Stomach (tissue), 9 donors: Measurements from ENCODE around the gene PPP2R3C. TPM values are rescaled to one million over a fixed set of nuclear protein-coding genes. Genes with fewer than 3 reads are reported as not detected.

Experiments used
- DNase-seq, 2 donors: peaks; one replicate each; pipeline versions ENCODE4 v3.0.0 to v3.0.0-alpha.2; 2013 to 2019
- H3K27ac ChIP-seq, 5 donors: fragments of 200-600 bp in 4 of 5; sonication (generic) in 4 of 5; one replicate each; pipeline ENCODE4 v1.5.1; 2013 to 2019; ENCODE audit warnings: mild to moderate bottlenecking in 1 of 5, moderate library complexity in 1 of 5
- H3K27me3 ChIP-seq, 3 donors: fragments of 200-600 bp; sonication (generic); one replicate each; pipeline ENCODE4 v1.5.1; 2017 to 2019; ENCODE audit warnings: mixed run types in 1 of 3
- H3K36me3 ChIP-seq, 4 donors: fragments of 200-600 bp; sonication (generic); 1 replicate in 3 of 4; 2 replicates in 1 of 4; pipeline ENCODE4 v1.5.1; 2016 to 2019
- H3K4me1 ChIP-seq, 4 donors: fragments of 200-600 bp; sonication (generic); one replicate each; pipeline ENCODE4 v1.5.1; 2016 to 2019
- H3K4me3 ChIP-seq, 4 donors: fragments of 200-600 bp; sonication (generic) in 3 of 4; one replicate each; pipeline ENCODE4 v1.5.1; 2016 to 2019; ENCODE audit warnings: mild to moderate bottlenecking in 1 of 4
- H3K9me3 ChIP-seq, 4 donors: fragments of 200-600 bp; sonication (generic); one replicate each; pipeline ENCODE4 v1.5.1; 2016 to 2019
- CTCF ChIP-seq, 7 experiments: fragments of 450-650 bp in 4 of 7; fragments of 200-600 bp in 3 of 7; sonication (generic) in 3 of 7; IDR thresholded peaks; one replicate each; pipeline ENCODE4 v1.5.1; 2016 to 2019; ENCODE audit warnings: antibody characterized with exemption in 7 of 7, control low read depth in 2 of 7, mild to moderate bottlenecking in 1 of 7
- EP300 ChIP-seq: sonication (generic); formaldehyde crosslinking; IDR thresholded peaks from one replicate; pipeline ENCODE4 v1.6.1; 2017; ENCODE audit warnings: antibody characterized with exemption
- POLR2A ChIP-seq, 4 donors: fragments of 450-650 bp; IDR thresholded peaks; one replicate each; pipeline ENCODE4 v1.6.1; 2016; ENCODE audit warnings: antibody characterized with exemption in 4 of 4, control low read depth in 2 of 4, mild to moderate bottlenecking in 1 of 4, moderate library complexity in 1 of 4
- POLR2AphosphoS5 ChIP-seq, 3 donors: sonication (generic); formaldehyde crosslinking; IDR thresholded peaks; one replicate each; pipeline ENCODE4 v1.6.1; 2016; ENCODE audit warnings: antibody characterized with exemption in 3 of 3
- WGBS, 5 donors: extraction: QIAGEN DNeasy Blood & Tissue Kit in 3 of 5; methylation state at CpG; one replicate each; pipeline versions ENCODE4 v1.1.5 to v1.1.7; 2013 to 2018; 5-methylcytosine and 5-hydroxymethylcytosine counted together
- intact Hi-C: fragments of 100-400 bp; cut with DNase I; formaldehyde crosslinking; loops from one replicate; pipeline ENCODE4 v1.15.1; 2023; ENCODE audit warnings: low total_unique reads
- polyA plus RNA-seq, 3 donors: library from polyadenylated mRNA; stranded (reverse); fragments of 200-250 nt; gene quantifications; one replicate each; pipeline ENCODE4 v1.2.3, GENCODE V29; 2013
- total RNA-seq, 5 donors: library from RNA; depleted of rRNA; stranded (reverse); fragments of >200 nt; gene quantifications; one replicate each; pipeline versions ENCODE4 v1.1.0 to v1.2.3, GENCODE V29; 2014 to 2016
- donor health status: healthy with polysubstance abuse.
- donor health status: Bipolar disorder and iron deficiency.
- donor health status: healthy.

PPP2R3C gene
- total and polyA plus RNA-seq, 8 donors = 15.6 to 53.7 (median 24.7) TPM

- no peak for DNase-seq
- TF ChIP-seq EP300 (no peak), POLR2AphosphoS5 (IDR thresholded peaks at IDR 0.05) (no peak), POLR2A (IDR thresholded peaks at IDR 0.05) (no peak), CTCF (IDR thresholded peaks at IDR 0.05) (no peak)
- intact Hi-C loops = no loop called here
- Histone ChIP-seq H3K4me1 (peaks cover 0 to 12% (median 5%) of the 10 kb centered on the region in 4 donors), H3K27ac (no peak overlapping the region), H3K9me3 (no peaks in the 10 kb centered on the region), H3K27me3 (no peaks in the 10 kb centered on the region), H3K36me3 (peaks cover 0 to 35% (median 16%) of the 10 kb centered on the region in 4 donors), H3K4me3 (no peak overlapping the region)
- 56 to 86% (median 79%) methylated on average over 1 of the region's 1 CpG for WGBS, 5 donors
Measured at GRCh38 chr14:35163384-35163783, 41.6 kb upstream of the PPP2R3C start.

GRCh38 chr14:35161231-35161630, 39.4 kb upstream of the PPP2R3C start:
- H3K4me1 ChIP-seq = peaks cover 0 to 21% (median 6%) of the 10 kb centered on the region in 4 donors
- no peaks in the 10 kb centered on the region for H3K9me3 ChIP-seq
- TF ChIP-seq EP300 (no peak), POLR2A (IDR thresholded peaks at IDR 0.05) (no peak), POLR2AphosphoS5 (IDR thresholded peaks at IDR 0.05) (no peak), CTCF (IDR thresholded peaks at IDR 0.05) (no peak)
- intact Hi-C loops = no loop called here
- peaks cover 0 to 25% (median 8%) of the 10 kb centered on the region in 4 donors for H3K36me3 ChIP-seq
- no peaks in the 10 kb centered on the region for H3K27me3 ChIP-seq
- 63 to 86% (median 82%) methylated on average over 5 of the region's 5 CpGs for WGBS, 5 donors
- H3K27ac ChIP-seq = no peak overlapping the region
- DNase-seq = peak in 1 of 2 donors; percentile 17
- H3K4me3 ChIP-seq = no peak overlapping the region

- Histone ChIP-seq H3K4me1 (peaks cover 4 to 32% (median 8%) of the 10 kb centered on the region in 4 donors), H3K27me3 (no peaks in the 10 kb centered on the region), H3K36me3 (peaks cover 0 to 25% (median 8%) of the 10 kb centered on the region in 4 donors), H3K4me3 (no peak overlapping the region), H3K27ac (peak overlapping the region in 1 of 5 donors; percentile 24), H3K9me3 (no peaks in the 10 kb centered on the region)
- intact Hi-C loops = no loop called here
- peak in 1 of 2 donors; percentile 34 for DNase-seq
- TF ChIP-seq CTCF (IDR thresholded peaks at IDR 0.05) = no peak
- TF ChIP-seq POLR2AphosphoS5 (IDR thresholded peaks at IDR 0.05) = peak in 2 of 3 donors; percentile 27 to 54
- TF ChIP-seq POLR2A (IDR thresholded peaks at IDR 0.05) = no peak
- WGBS, 5 donors = 38 to 57% (median 39%) methylated on average over 6 of the region's 6 CpGs
Measured at GRCh38 chr14:35159742-35160409, 38.1 kb upstream of the PPP2R3C start.

GRCh38 chr14:35158951-35159653, 37.3 kb upstream of the PPP2R3C start:
- Histone ChIP-seq H3K27me3 (no peaks in the 10 kb centered on the region), H3K4me1 (peaks cover 4 to 32% (median 8%) of the 10 kb centered on the region in 4 donors), H3K4me3 (no peak overlapping the region), H3K9me3 (no peaks in the 10 kb centered on the region), H3K27ac (peak overlapping the region in 1 of 5 donors; percentile 24), H3K36me3 (peaks cover 0 to 21% (median 6%) of the 10 kb centered on the region in 4 donors)
- TF ChIP-seq EP300 (no peak), CTCF (IDR thresholded peaks at IDR 0.05) (no peak), POLR2A (IDR thresholded peaks at IDR 0.05) (no peak), POLR2AphosphoS5 (IDR thresholded peaks at IDR 0.05) (no peak)
- intact Hi-C loops = no loop called here
- 78 to 87% (median 86%) methylated on average over 8 of the region's 8 CpGs for WGBS, 5 donors
- DNase-seq = no peak
